A549 (cell line): ENCODE results near the gene KIAA1755. TPM values are rescaled to one million over a fixed set of nuclear protein-coding genes. Genes with fewer than 3 reads are reported as not detected.
"Not testable (repeated sequence)": the region's sequence is repeated elsewhere in the genome, so short reads cannot be mapped to it uniquely, and the experiment has no call there.

Source experiments
- ATAC-seq, 2 experiments: fragments of 200-7000 bp in 1 of 2; fragments of >200 bp in 1 of 2; cut with Nextera tagmentation in 1 of 2; cut with Tn5 transposase in 1 of 2; 3 replicates each; pipeline versions ENCODE4 v1.8.0 to v1.9.1; 2018 to 2020; ENCODE audit warnings: mild to moderate bottlenecking in 1 of 2, moderate library complexity in 1 of 2
- CTCF ChIA-PET: fragments of 300-600 bp; sonication (Branson Sonifier 250); formaldehyde crosslinking; extraction: SDS; loops from one replicate; lab custom pipeline; 2021; ENCODE audit warnings: antibody characterized with exemption, inconsistent platforms; lab: Yijun Ruan, JAX
- POLR2A ChIA-PET: fragments of 350-600 bp; formaldehyde crosslinking; extraction: SDS; loops from one replicate; lab custom pipeline; 2021; ENCODE audit warnings: antibody characterized with exemption, inconsistent platforms; lab: Yijun Ruan, JAX
- DNase-seq, 2 experiments: peaks; one replicate each; pipeline versions ENCODE4 v3.0.0 to v3.0.0-alpha.2; 2011 to 2016; ENCODE audit warnings: low read depth in 1 of 2, low spot score in 1 of 2
- FAIRE-seq: peaks from 2 replicates; lab custom pipeline; 2011; peaks lifted over from hg19 to GRCh38; lab: Jason Lieb, UNC
- H3K27ac ChIP-seq, 2 experiments: fragments of >200 bp; sonication (Bioruptor Twin); formaldehyde crosslinking; 3 replicates each; pipeline ENCODE4 v1.5.1; 2016 to 2017
- H3K4me1 ChIP-seq: fragments of >200 bp; sonication (Bioruptor Twin); formaldehyde crosslinking; 3 replicates; pipeline ENCODE4 v1.6.1; 2016
- H3K4me2 ChIP-seq: fragments of >200 bp; sonication (Bioruptor Twin); formaldehyde crosslinking; 3 replicates; pipeline ENCODE4 v1.6.1; 2016
- H3K4me3 ChIP-seq: fragments of >200 bp; sonication (Bioruptor Twin); formaldehyde crosslinking; 3 replicates; pipeline ENCODE4 v1.5.1; 2016
- H3K9me3 ChIP-seq: fragments of >200 bp; sonication (Bioruptor Twin); formaldehyde crosslinking; 3 replicates; pipeline ENCODE4 v1.6.1; 2016
- CEBPB ChIP-seq, 2 experiments: fragments of >200 bp in 1 of 2; sonication (Bioruptor Twin) in 1 of 2; formaldehyde crosslinking in 1 of 2; IDR thresholded peaks; 2 replicates each; pipeline ENCODE4 v1.6.1; 2012 to 2016
- CHD2 ChIP-seq: fragments of 150-350 bp; IDR thresholded peaks from 2 replicates; pipeline ENCODE4 v1.6.1; 2014; ENCODE audit warnings: low read length; ENCODE audit not compliant: partially characterized antibody
- CHD4 ChIP-seq: fragments of 200-600 bp; sonication (generic); IDR thresholded peaks from 2 replicates; pipeline ENCODE4 v1.6.1; 2016; ENCODE audit warnings: antibody characterized with exemption, mild to moderate bottlenecking, borderline replicate concordance
- CTCF ChIP-seq: fragments of >200 bp; sonication (Bioruptor Twin); formaldehyde crosslinking; IDR thresholded peaks from 3 replicates; pipeline ENCODE4 v1.5.1; 2016
- EHF ChIP-seq: fragments of 250-450 bp; sonication (Bioruptor Pico); IDR thresholded peaks from 2 replicates; pipeline ENCODE4 v1.5.0; 2020; ENCODE audit warnings: mild to moderate bottlenecking
- FOSB ChIP-seq: fragments of 250-450 bp; sonication (Bioruptor Pico); IDR thresholded peaks from 2 replicates; pipeline ENCODE4 v1.5.0; 2020; ENCODE audit warnings: mild to moderate bottlenecking, moderate library complexity
- FOSL2 ChIP-seq, 2 experiments: fragments of 450-650 bp in 1 of 2; fragments of >200 bp in 1 of 2; sonication (Bioruptor Twin) in 1 of 2; formaldehyde crosslinking; IDR thresholded peaks; 2 replicates each; pipeline versions ENCODE4 v1.5.0 to v1.6.1; 2016 to 2020; ENCODE audit warnings: mild to moderate bottlenecking in 1 of 2, moderate library complexity in 1 of 2
- FOXS1 ChIP-seq: fragments of 250-450 bp; sonication (Bioruptor Pico); IDR thresholded peaks from 2 replicates; pipeline ENCODE4 v1.5.0; 2020; ENCODE audit warnings: mild to moderate bottlenecking, moderate library complexity
- HDAC2 ChIP-seq: fragments of 200-600 bp; sonication (generic); IDR thresholded peaks from 2 replicates; pipeline ENCODE4 v1.6.1; 2016
- HEYL ChIP-seq: fragments of 250-450 bp; sonication (Bioruptor Pico); IDR thresholded peaks from 2 replicates; pipeline ENCODE4 v1.8.0; 2021; ENCODE audit warnings: mild to moderate bottlenecking, moderate library complexity
- HOXB13 ChIP-seq: fragments of 250-450 bp; sonication (Bioruptor Pico); IDR thresholded peaks from 2 replicates; pipeline ENCODE4 v1.5.0; 2020; ENCODE audit warnings: low read depth, mild to moderate bottlenecking, moderate library complexity
- JUN ChIP-seq, 2 experiments: fragments of >200 bp; sonication (Bioruptor Twin); formaldehyde crosslinking; IDR thresholded peaks; 2 replicates in 1 of 2; 3 replicates in 1 of 2; pipeline ENCODE4 v1.6.1; 2016 to 2017
- KDM1A ChIP-seq: fragments of 200-600 bp; sonication (generic); IDR thresholded peaks from 2 replicates; pipeline ENCODE4 v1.6.1; 2016; ENCODE audit warnings: low read depth, mild to moderate bottlenecking
- MAZ ChIP-seq: fragments of 150-350 bp; IDR thresholded peaks from 2 replicates; pipeline ENCODE4 v1.6.1; 2014; ENCODE audit warnings: antibody characterized with exemption, low read depth, low read length, borderline replicate concordance
- NFE2L2 ChIP-seq: fragments of 150-350 bp; conservative IDR thresholded peaks from 2 replicates; pipeline ENCODE4 v1.6.1; 2014; ENCODE audit warnings: low read length
- NPAS2 ChIP-seq: fragments of 250-450 bp; sonication (Bioruptor Pico); IDR thresholded peaks from 2 replicates; pipeline ENCODE4 v1.8.0; 2022; ENCODE audit warnings: mild to moderate bottlenecking, moderate library complexity, borderline replicate concordance
- PHF8 ChIP-seq: fragments of 200-600 bp; sonication (generic); IDR thresholded peaks from 2 replicates; pipeline ENCODE4 v1.6.1; 2016; ENCODE audit warnings: low read depth, mild to moderate bottlenecking, antibody characterized with exemption, moderate library complexity, borderline replicate concordance
- POLR2AphosphoS2 ChIP-seq: conservative IDR thresholded peaks from 2 replicates; pipeline ENCODE4 v1.6.1; 2012; ENCODE audit warnings: low read length, improper control_type of control experiment, inconsistent platforms
- RCOR1 ChIP-seq: fragments of 150-350 bp; IDR thresholded peaks from 2 replicates; pipeline ENCODE4 v1.6.1; 2014; ENCODE audit warnings: antibody characterized with exemption, low read length, low read depth
- SMC3 ChIP-seq: fragments of >200 bp; sonication (Bioruptor Twin); formaldehyde crosslinking; IDR thresholded peaks from 3 replicates; pipeline ENCODE4 v1.6.1; 2018; ENCODE audit warnings: inconsistent platforms
- SREBF2 ChIP-seq: fragments of 450-650 bp; IDR thresholded peaks from 2 replicates; pipeline ENCODE4 v1.6.1; 2014; ENCODE audit warnings: mild to moderate bottlenecking, moderate library complexity
- WGBS: methylation state at CpG from one replicate; pipeline ENCODE4 v1.1.6; 2017; ENCODE audit errors: missing lambda C conversion rate; 5-methylcytosine and 5-hydroxymethylcytosine counted together
- polyA plus RNA-seq, 4 experiments: library from polyadenylated mRNA; depleted of rRNA in 3 of 4; stranded (reverse); fragments of >200 nt; fragmentation: RNase III in 1 of 4; extraction: RNeasy Plus Mini Kit Qiagen cat#74134 plus additional on column Dnase treatment in 1 of 4; gene quantifications; 2 replicates in 3 of 4; 3 replicates in 1 of 4; pipeline ENCODE4 v1.2.3, GENCODE V29; 2011 to 2017

The KIAA1755 gene
- polyA plus RNA-seq, 2 of the 4 experiments (the other 2 are of a cell fraction) = 0.04 to 0.21 TPM

DNA sequence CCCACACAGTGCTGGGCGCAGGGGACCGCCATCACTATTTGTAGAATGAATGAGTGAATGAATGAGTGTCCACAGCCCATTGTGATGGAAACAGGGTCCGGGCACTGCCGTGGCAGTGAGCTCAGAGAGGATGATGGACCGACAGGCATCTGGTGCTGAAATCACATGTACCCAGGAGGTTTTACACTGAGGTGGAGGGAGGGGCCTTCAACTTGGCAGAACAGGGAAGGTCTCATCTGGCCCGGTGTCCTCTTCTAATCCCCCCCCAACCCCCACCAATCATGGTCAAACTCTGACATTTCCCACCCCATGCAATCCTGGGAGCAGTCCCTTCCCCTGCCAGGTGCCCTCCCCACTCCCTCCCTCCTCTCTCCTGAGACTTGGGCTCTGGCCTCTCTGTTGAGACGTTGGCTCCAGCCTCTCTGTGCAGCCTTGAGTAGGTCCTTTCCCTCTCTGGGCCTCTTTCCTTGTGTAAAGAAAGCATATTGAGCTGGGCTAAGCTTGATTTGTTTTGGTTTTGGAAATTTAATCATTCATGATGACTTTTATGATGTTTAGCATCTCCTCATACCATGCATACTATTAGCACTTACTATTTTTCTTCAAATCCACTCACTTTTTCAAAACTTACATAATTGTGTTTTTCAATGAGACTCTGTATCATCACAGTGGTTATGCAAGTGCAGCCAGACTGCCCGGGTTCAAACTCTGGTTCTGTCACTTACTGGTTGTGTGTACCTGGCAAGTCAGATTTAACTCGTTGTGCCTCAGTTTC, 10.8 kb downstream of the KIAA1755 start:
- Histone ChIP-seq H3K4me3 (no peak overlapping the region), H3K4me1 (no peaks in the 10 kb centered on the region), H3K9me3 (0 out of 3 replicates have a peak, but pooled peaks cover 4% of the 10 kb centered on the region), H3K4me2 (no peak overlapping the region), H3K27ac (no peak overlapping the region)
- ChIA-PET POLR2A (no interaction called here), CTCF (interaction anchor here (0.8 to 1.8 kb wide), 2 partner anchors 10 to 41 kb away, joined by 3 to 5 read pairs; no protein-coding TSS in a partner anchor)
- no peak for DNase-seq
- WGBS = 39% methylated on average over 9 of the region's 9 CpGs
- TF ChIP-seq HOXB13 (CRISPR knock-in tag) (no peak), POLR2AphosphoS2 (no peak), HDAC2 (no peak), SMC3 (no peak), NPAS2 (no peak), JUN (IDR thresholded peaks at IDR 0.05) (no peak), EHF (no peak), HEYL (CRISPR knock-in tag) (no peak), RCOR1 (no peak), FOXS1 (CRISPR knock-in tag) (no peak), CTCF (no peak), SREBF2 (no peak), FOSB (CRISPR knock-in tag) (no peak), MAZ (no peak), CHD4 (no peak), CHD2 (no peak)
- no peak for FAIRE-seq
- no peak for ATAC-seq

DNA sequence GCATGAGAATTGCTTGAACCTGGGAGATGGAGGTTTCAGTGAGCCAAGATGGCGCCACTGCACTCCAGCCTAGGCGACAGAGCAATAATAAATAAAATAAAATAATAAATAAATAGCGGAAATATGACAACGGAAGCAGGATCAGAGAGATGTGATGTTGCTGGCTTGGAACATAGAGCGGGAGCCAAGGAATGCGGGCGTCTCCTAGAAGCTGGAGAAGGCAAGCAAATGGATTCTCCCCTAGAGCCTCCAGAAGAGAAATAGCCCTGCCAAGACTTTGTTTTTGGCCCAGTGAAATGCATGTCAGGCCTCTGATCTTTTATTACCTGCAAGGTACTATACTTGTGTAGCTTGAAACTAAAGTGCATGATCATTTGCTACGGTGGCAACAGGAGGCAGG, 12.4 kb downstream of the KIAA1755 start:
- Histone ChIP-seq H3K4me2 (no peak overlapping the region), H3K4me1 (no peaks in the 10 kb centered on the region), H3K9me3 (peaks cover 18% of the 10 kb centered on the region), H3K4me3 (no peak overlapping the region), H3K27ac (no peak overlapping the region)
- POLR2A ChIA-PET = no interaction called here
- CTCF ChIA-PET = interaction anchor here (1.1 to 1.8 kb wide), 6 partner anchors 19 to 191 kb away, joined by 3 to 5 read pairs (median 4); no protein-coding TSS in a partner anchor
- no peak for FAIRE-seq
- TF ChIP-seq HOXB13 (CRISPR knock-in tag) (no peak), FOSL2 (IDR thresholded peaks at IDR 0.05) (no peak), FOSL2 (CRISPR knock-in tag; IDR thresholded peaks at IDR 0.05) (no peak), JUN (IDR thresholded peaks at IDR 0.05) (no peak), KDM1A (no peak), FOXS1 (CRISPR knock-in tag) (no peak), CEBPB (IDR thresholded peaks at IDR 0.05) (no peak), RCOR1 (no peak), SREBF2 (no peak), PHF8 (no peak), NFE2L2 (no peak)
- 76% methylated on average over 8 of the region's 8 CpGs for WGBS
- DNase-seq = no peak
- ATAC-seq = no peak

DNA sequence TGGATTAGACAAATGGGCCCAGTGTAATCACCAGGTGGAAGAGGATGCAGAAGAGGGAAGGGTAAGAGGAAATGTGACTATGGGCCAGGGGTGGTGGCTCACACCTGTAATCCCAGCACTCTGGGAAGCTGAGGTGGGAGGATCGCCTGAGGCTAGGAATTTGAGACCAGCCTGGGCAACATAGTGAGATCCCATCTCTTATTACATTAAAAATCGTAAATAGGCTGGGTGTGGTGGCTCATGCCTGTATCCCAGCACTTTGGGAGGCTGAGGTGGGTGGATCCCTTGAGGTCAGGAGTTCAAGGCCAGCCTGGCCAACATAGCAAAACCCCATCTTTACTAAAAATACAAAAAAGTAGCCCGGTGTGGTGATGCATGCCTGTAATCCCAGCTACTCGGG, 12.8 kb downstream of the KIAA1755 start:
- not testable (repeated sequence) for FAIRE-seq
- CTCF ChIA-PET = interaction anchor here (1.0 to 1.8 kb wide), 5 partner anchors 21 to 43 kb away, joined by 3 to 5 read pairs (median 3); no protein-coding TSS in a partner anchor

More for the DNA sequence above, 12.8 kb downstream of the KIAA1755 start:
- DNase-seq, ATAC-seq, POLR2A ChIA-PET, H3K4me2 ChIP-seq, H3K4me3 ChIP-seq, H3K4me1 ChIP-seq, H3K27ac ChIP-seq: not testable (repeated sequence)
- peaks cover 22% of the 10 kb centered on the region for H3K9me3 ChIP-seq
- 54% methylated on average over 4 of the region's 4 CpGs for WGBS
